HG03039 (cell line): ENCODE measurements around the gene PLXDC1.

Experiments
- ATAC-seq: cut with Tn5 transposase; IDR thresholded peaks from one replicate; pipeline ENCODE4 v1.9.1; 2021; ENCODE audit warnings: mild to moderate bottlenecking, moderate library complexity; ENCODE audit not compliant: unreplicated experiment

The PLXDC1 gene

GRCh38 chr17:39018267-39019134, 132.9 kb downstream of the PLXDC1 start:
- ATAC-seq, result no peak

DNA sequence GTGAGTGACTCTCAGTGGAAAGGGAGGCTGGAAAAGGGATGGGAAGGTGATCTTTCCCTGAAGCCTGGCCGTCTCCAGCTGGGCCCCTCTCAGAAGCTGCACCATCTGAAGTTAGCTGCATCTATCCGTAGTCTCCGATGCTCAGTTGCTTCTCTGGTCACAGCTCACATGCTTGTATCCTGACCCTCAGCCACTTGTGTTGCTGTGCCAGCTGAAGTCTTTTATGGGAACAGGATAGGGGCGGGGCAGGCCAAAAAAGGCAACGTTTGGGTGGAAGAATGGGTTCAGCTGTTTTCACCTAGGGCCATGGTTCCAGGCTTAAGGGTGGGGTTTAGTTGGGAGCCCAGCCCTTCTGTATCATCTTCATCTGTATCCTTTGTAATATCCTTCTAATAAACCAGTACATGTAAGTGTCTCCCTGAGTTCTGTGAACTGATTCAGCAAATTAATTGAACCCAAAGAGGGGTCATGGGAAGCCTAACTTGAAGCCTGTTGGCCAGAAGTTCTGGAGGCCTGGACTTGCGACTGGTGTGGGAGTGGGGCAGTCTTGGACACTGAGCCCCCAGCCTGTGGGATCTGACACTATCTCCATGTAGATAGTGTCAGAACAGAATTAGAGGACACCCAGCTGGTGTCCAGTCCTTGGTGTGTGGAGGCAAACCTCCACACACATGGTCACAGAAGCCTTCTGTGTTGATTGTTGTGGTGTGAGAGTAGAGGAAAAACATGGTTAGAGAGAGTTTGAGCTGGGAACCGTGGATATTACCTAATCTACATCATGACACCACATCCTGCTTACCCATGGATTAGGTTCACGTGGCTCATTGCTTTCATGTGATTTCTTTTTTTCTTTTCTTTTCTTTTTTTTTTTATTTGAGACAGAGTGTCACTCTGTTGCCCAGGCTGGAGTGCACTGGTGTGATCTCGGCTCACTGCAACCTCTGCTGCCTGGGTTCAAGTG, 135.0 kb downstream of the PLXDC1 start:
- no peak for ATAC-seq

DNA sequence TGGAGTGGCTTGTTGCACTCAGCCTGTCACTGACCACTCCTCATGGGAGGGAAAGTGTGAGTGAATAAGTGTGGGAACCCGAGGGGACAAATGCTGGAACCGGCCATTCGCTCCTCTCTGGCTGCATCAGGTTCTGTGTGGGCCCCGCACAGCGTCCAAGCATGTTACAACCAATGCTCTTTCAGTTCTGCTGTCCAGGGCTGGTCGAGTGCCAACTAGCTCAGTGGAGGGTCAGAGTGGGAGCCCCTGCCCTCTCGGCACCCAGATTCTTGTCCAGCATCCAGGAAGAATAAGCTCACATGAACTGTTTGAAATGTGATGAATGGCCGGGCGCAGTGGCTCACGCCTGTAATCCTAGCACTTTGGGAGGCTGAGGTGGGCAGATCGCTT, 135.9 kb downstream of the PLXDC1 start:
- no peak for ATAC-seq

GRCh38 chr17:39014795-39015545, 136.5 kb downstream of the PLXDC1 start:
- ATAC-seq, result no peak

DNA sequence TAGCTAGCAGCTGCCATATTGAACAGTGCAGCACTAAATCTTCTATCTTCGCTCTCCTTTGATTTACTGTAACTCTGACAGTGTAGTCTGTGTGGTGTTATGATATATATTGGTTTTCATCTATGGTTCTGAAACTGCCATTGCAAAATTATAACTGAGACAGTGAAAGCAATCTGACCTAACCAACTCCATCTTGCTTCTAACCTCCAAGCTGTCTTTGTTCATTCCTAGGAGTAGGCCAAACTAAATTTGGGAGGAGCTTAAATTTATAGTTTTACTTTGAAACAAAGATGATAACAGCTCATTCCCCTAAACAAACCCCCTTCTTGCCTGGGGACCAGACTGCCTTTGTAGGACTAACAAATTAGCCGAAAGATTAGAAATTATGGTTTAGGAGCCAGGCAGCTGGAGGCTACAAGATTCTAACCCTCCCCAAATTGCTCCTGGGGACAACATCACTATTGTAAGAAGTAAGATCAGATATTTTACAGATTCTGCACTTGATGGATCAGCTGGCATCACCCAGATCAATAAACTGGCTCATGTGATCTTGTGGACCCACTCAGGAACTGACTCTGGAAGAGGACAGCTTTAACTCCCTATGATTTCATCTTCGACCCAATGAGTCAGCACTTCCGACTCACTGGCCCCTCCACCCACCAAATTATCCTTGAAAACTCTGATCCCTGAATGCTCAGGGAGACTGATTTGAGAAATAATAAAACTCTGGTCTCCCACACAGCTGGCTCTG, 137.2 kb downstream of the PLXDC1 start:
- ATAC-seq, result no peak
